HEK293T (cell line): ENCODE data around the gene CBX1.

ENCODE experiments used
- BHLHE40 ChIP-seq: fragments of 450-650 bp; IDR thresholded peaks from 2 replicates; pipeline ENCODE4 v1.6.1; 2016; ENCODE audit warnings: mild to moderate bottlenecking, moderate library complexity, borderline replicate concordance
- CTBP1 ChIP-seq: fragments of 450-650 bp; IDR thresholded peaks from 2 replicates; pipeline ENCODE4 v1.6.1; 2016; ENCODE audit warnings: borderline replicate concordance
- ELF4 ChIP-seq: fragments of 450-650 bp; IDR thresholded peaks from 2 replicates; pipeline ENCODE4 v1.6.1; 2017; ENCODE audit warnings: antibody characterized with exemption
- FOXA1 ChIP-seq: fragments of 450-650 bp; IDR thresholded peaks from 2 replicates; pipeline ENCODE4 v1.6.1; 2016; ENCODE audit warnings: mild to moderate bottlenecking
- FOXK2 ChIP-seq: fragments of 450-650 bp; IDR thresholded peaks from 2 replicates; pipeline ENCODE4 v1.6.1; 2016; ENCODE audit warnings: mild to moderate bottlenecking
- FOXM1 ChIP-seq: fragments of 450-650 bp; IDR thresholded peaks from 2 replicates; pipeline ENCODE4 v1.6.1; 2017; ENCODE audit warnings: mild to moderate bottlenecking, borderline replicate concordance
- NFRKB ChIP-seq: fragments of 450-650 bp; IDR thresholded peaks from 2 replicates; pipeline ENCODE4 v1.6.1; 2016; ENCODE audit warnings: mild to moderate bottlenecking, moderate library complexity
- PKNOX1 ChIP-seq: fragments of 450-650 bp; IDR thresholded peaks from 2 replicates; pipeline ENCODE4 v1.6.1; 2016
- SP1 ChIP-seq: fragments of 450-650 bp; IDR thresholded peaks from 2 replicates; pipeline ENCODE4 v1.6.1; 2017
- SUZ12 ChIP-seq: fragments of 450-650 bp; IDR thresholded peaks from 2 replicates; pipeline ENCODE4 v1.6.1; 2016; ENCODE audit warnings: mild to moderate bottlenecking
- TARDBP ChIP-seq: fragments of 450-650 bp; IDR thresholded peaks from 2 replicates; pipeline ENCODE4 v1.6.1; 2016
- ZNF384 ChIP-seq: fragments of 450-650 bp; IDR thresholded peaks from 2 replicates; pipeline ENCODE4 v1.6.1; 2016

DNA sequence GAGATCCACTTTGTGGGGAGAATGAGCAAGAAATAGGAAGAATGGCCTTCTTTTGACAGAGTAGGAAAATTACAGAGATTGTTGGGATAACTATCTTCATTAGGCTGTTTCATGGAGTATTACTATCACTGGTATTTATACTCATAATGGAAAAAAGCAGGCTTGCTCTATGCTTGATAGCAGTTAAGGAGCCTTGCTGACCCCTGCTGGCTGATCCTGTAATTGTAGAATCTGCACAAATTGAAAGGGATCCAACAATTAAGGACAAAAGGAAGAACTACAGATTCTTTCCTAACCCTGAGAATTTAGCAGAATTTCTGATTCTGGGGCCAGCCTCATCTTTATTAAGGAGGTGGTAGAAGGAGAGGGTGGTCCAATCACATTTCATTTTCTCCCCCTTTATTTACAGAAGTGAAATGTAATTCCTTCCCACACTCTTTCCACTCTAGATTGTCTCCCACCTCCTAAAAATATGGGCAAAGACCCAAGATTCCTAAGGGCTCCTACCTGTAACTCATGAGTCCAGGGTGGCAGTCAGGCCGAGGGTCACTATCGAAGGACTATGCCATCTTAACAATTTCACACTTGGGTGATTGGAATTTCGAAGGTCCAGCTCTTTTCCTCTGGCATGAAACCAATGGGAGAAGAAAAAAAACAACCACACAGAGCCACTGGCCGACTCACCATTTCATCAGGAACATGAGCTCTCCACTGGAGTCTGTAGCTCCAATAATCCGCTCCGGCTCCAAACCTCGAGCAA, 26.8 kb downstream of the CBX1 start:
- TF ChIP-seq FOXA1 (no peak), ZNF384 (no peak), SUZ12 (no peak), FOXM1 (no peak), TARDBP (no peak), NFRKB (no peak), FOXK2 (no peak), SP1 (no peak), BHLHE40 (no peak), PKNOX1 (no peak), ELF4 (no peak), CTBP1 (no peak)
